HepG2 (cell line): Measurements from ENCODE around the gene CHN2. TPM values are rescaled to one million over a fixed set of nuclear protein-coding genes. Genes with fewer than 3 reads are reported as not detected.

Experiments
- ATAC-seq: fragments of 200-7000 bp; cut with Tn5 transposase; 3 replicates; pipeline ENCODE4 v1.9.1; 2020; ENCODE audit warnings: mild to moderate bottlenecking, moderate library complexity
- BruUV-seq: library from RNA; stranded (reverse); fragments of 400-500 nt; replicated peaks from 2 replicates; lab custom pipeline; 2021; lab: Mats Ljungman, UMichigan
- CTCF ChIA-PET: fragments of 300-600 bp; formaldehyde crosslinking; extraction: SDS; loops from one replicate; lab custom pipeline; 2021; ENCODE audit warnings: low total read pairs, inconsistent platforms, low intra/inter-chr PET ratio; lab: Yijun Ruan, JAX
- POLR2A ChIA-PET: fragments of 350-600 bp; sonication (Branson Sonifier 250); formaldehyde crosslinking; loops from one replicate; lab custom pipeline; 2020; ENCODE audit warnings: antibody characterized with exemption, inconsistent platforms; lab: Yijun Ruan, JAX
- DNase-seq: peaks from one replicate; pipeline ENCODE4 v3.0.0-alpha.2; 2015; ENCODE audit warnings: low spot score
- FAIRE-seq: peaks from 3 replicates; lab custom pipeline; 2011; peaks lifted over from hg19 to GRCh38; lab: Jason Lieb, UNC
- H2AFZ ChIP-seq: one replicate; pipeline ENCODE4 v1.6.1; 2011; ENCODE audit warnings: low read length, inconsistent platforms
- H3K27ac ChIP-seq: fragments of 300-600 bp; 3 replicates; pipeline ENCODE4 v1.8.0; 2011; ENCODE audit warnings: mixed run types, mild to moderate bottlenecking, mixed read lengths, low read length, inconsistent platforms; ENCODE audit not compliant: insufficient read depth; ENCODE audit errors: extremely low read length
- H3K27me3 ChIP-seq, 2 experiments: fragments of 200-600 bp in 1 of 2; 2 replicates in 1 of 2; 3 replicates in 1 of 2; pipeline versions ENCODE4 v1.6.0 to v1.8.0; 2011; ENCODE audit warnings: low read length in 2 of 2, mild to moderate bottlenecking in 2 of 2, moderate library complexity in 2 of 2, inconsistent platforms in 1 of 2; ENCODE audit not compliant: insufficient read depth in 2 of 2, control insufficient read depth in 1 of 2
- H3K36me3 ChIP-seq, 2 experiments: fragments of 200-600 bp in 1 of 2; replicated peaks in 1 of 2; 2 replicates in 1 of 2; 3 replicates in 1 of 2; pipeline versions ENCODE4 v1.5.1 to v1.8.0; 2011; ENCODE audit warnings: low read length in 2 of 2, inconsistent platforms in 1 of 2; ENCODE audit not compliant: insufficient read depth in 2 of 2, control insufficient read depth in 1 of 2
- H3K4me1 ChIP-seq: 2 replicates; pipeline ENCODE4 v1.5.1; 2012; ENCODE audit warnings: low read length, inconsistent platforms; ENCODE audit not compliant: insufficient read depth
- H3K4me2 ChIP-seq: 2 replicates; pipeline ENCODE4 v1.6.0; 2011; ENCODE audit warnings: low read depth, low read length, inconsistent platforms
- H3K4me3 ChIP-seq, 3 experiments: fragments of 200-600 bp in 1 of 3; sonication (generic), shearing (Covaris generic) in 1 of 3; replicated peaks in 1 of 3; 2 replicates each; pipeline ENCODE4 v1.5.1; 2011 to 2016; ENCODE audit warnings: low read length in 3 of 3, inconsistent platforms in 2 of 3, low read depth in 2 of 3, mild to moderate bottlenecking in 2 of 3, control low read depth in 1 of 3, mixed read lengths in 1 of 3; ENCODE audit not compliant: insufficient read depth in 1 of 3
- H3K79me2 ChIP-seq: one replicate; pipeline ENCODE4 v1.6.1; 2011; ENCODE audit warnings: low read length, inconsistent platforms; ENCODE audit not compliant: insufficient read depth
- H3K9ac ChIP-seq: 2 replicates; pipeline ENCODE4 v1.6.0; 2011; ENCODE audit warnings: mild to moderate bottlenecking, low read depth, low read length, inconsistent platforms; ENCODE audit not compliant: insufficient read depth
- H3K9me3 ChIP-seq: 2 replicates; pipeline ENCODE4 v1.5.1; 2012; ENCODE audit warnings: mild to moderate bottlenecking, low read length
- H4K20me1 ChIP-seq: 2 replicates; pipeline ENCODE4 v1.6.0; 2011; ENCODE audit warnings: inconsistent platforms, mild to moderate bottlenecking, low read length, moderate library complexity; ENCODE audit not compliant: insufficient read depth
- ATRX ChIP-seq: sonication (generic); formaldehyde crosslinking; IDR thresholded peaks from 2 replicates; pipeline ENCODE4 v1.4.0; 2020; ENCODE audit warnings: missing genetic modification reagents, borderline replicate concordance
- CSRNP1 ChIP-seq: sonication (generic); formaldehyde crosslinking; IDR thresholded peaks from 2 replicates; pipeline ENCODE4 v1.8.1; 2023; ENCODE audit warnings: mild to moderate bottlenecking, missing genetic modification reagents
- MEIS1 ChIP-seq: sonication (generic); formaldehyde crosslinking; IDR thresholded peaks from 2 replicates; pipeline ENCODE4 v1.9.0; 2021; ENCODE audit warnings: mild to moderate bottlenecking, missing genetic modification reagents, moderate library complexity, borderline replicate concordance
- NR2F1 ChIP-seq, 2 experiments: fragments of 450-650 bp in 1 of 2; formaldehyde crosslinking in 1 of 2; IDR thresholded peaks; 2 replicates each; pipeline versions ENCODE4 v1.5.0 to v1.6.1; 2016 to 2020; ENCODE audit warnings: mild to moderate bottlenecking in 1 of 2, missing compliant biosample characterization in 1 of 2, missing genetic modification reagents in 1 of 2, moderate library complexity in 1 of 2
- SRSF4 ChIP-seq: fragments of 200-400 bp; formaldehyde crosslinking; IDR thresholded peaks from one replicate; pipeline ENCODE4 v1.6.1; 2018; ENCODE audit warnings: mild to moderate bottlenecking, low read depth, low read length, moderate library complexity; ENCODE audit not compliant: poor library complexity, severe bottlenecking
- TSC22D2 ChIP-seq: sonication (generic); formaldehyde crosslinking; IDR thresholded peaks from 2 replicates; pipeline ENCODE4 v1.5.1; 2020; ENCODE audit warnings: missing genetic modification reagents, mild to moderate bottlenecking, borderline replicate concordance
- ZNF234 ChIP-seq: sonication (generic); formaldehyde crosslinking; conservative IDR thresholded peaks from 2 replicates; pipeline ENCODE4 v1.5.1; 2020; ENCODE audit warnings: mild to moderate bottlenecking, missing genetic modification reagents
- ZNF264 ChIP-seq: sonication (generic); formaldehyde crosslinking; IDR thresholded peaks from 2 replicates; pipeline ENCODE4 v1.4.0; 2020; ENCODE audit warnings: missing genetic modification reagents
- ZNF484 ChIP-seq: sonication (generic); formaldehyde crosslinking; IDR thresholded peaks from 2 replicates; pipeline ENCODE4 v1.5.1; 2020; ENCODE audit warnings: mild to moderate bottlenecking, low read depth, missing genetic modification reagents, borderline replicate concordance
- ZNF841 ChIP-seq: sonication (generic); formaldehyde crosslinking; IDR thresholded peaks from 2 replicates; pipeline ENCODE4 v1.8.1; 2023; ENCODE audit warnings: missing genetic modification reagents, borderline replicate concordance
- WGBS: methylation state at CpG from one replicate; pipeline ENCODE4 v1.1.6; 2017; ENCODE audit warnings: low lambda C conversion rate; 5-methylcytosine and 5-hydroxymethylcytosine counted together
- in situ Hi-C: cut with HindIII; loops from 2 replicates; pipeline ENCODE4 v1.10.0; 2017; ENCODE audit warnings: low pct_unique_long_range_greater_than_20kb; ENCODE audit not compliant: extremely low pct_ligation_motif_present
- intact Hi-C: fragments of 100-400 bp; cut with micrococcal nuclease; formaldehyde crosslinking; loops from one replicate; pipeline ENCODE4 v1.10.0; 2022; ENCODE audit not compliant: unreplicated experiment
- polyA plus RNA-seq, 8 experiments: library from polyadenylated mRNA; depleted of rRNA in 3 of 8; stranded (reverse) in 7 of 8; unstranded in 1 of 8; fragments of >200 nt; fragmentation: Illumina TruSeq in 4 of 8; extraction: Trizol in 4 of 8; gene quantifications; 2 replicates each; pipeline versions ENCODE4 v1.2.1 to v1.2.3, GENCODE V29; 2011 to 2016; ENCODE audit warnings: low read depth in 4 of 8, missing spikeins in 1 of 8, mixed read lengths in 1 of 8; ENCODE audit not compliant: insufficient read depth in 1 of 8
- total RNA-seq, 5 experiments: library from RNA; depleted of rRNA; stranded (reverse); fragments of >200 nt; fragmentation: Illumina TruSeq; extraction: Trizol; gene quantifications; 2 replicates each; pipeline ENCODE4 v1.2.3, GENCODE V29; 2016; ENCODE audit warnings: low read depth in 1 of 5

CHN2 gene
- total and polyA plus RNA-seq, 2 of the 13 experiments (the other 11 are each of a cell fraction or from before 2014, with no cell fraction given) = 23.5 to 30.5 TPM

GRCh38 chr7:29410996-29411395 is 216.4 kb downstream of the CHN2 start:
- WGBS = 100% methylated on average over 3 of the region's 3 CpGs
- no TSS peak for BruUV-seq
- ATAC-seq (no peak), FAIRE-seq (no peak), DNase-seq (no peak)
- Histone ChIP-seq H3K36me3 (peaks cover 5% of the 10 kb centered on the region in 2 experiments; a peak in 3 of 5 replicates), H3K9me3 (no peaks in the 10 kb centered on the region), H3K4me3 (no peak overlapping the region), H3K9ac (no peak overlapping the region), H3K27ac (no peak overlapping the region), H3K27me3 (no peaks in the 10 kb centered on the region), H2AFZ (no peak overlapping the region), H3K4me2 (no peak overlapping the region), H4K20me1 (no peaks in the 10 kb centered on the region), H3K79me2 (no peaks in the 10 kb centered on the region), H3K4me1 (peaks cover 40% of the 10 kb centered on the region)
- ChIA-PET POLR2A (interaction anchor here (0.9 to 1.0 kb wide), 2 partner anchors 221 to 264 kb away, joined by 3 read pairs; partner anchors contain the start of gene CPVL), CTCF (no interaction called here)
- TF ChIP-seq ZNF841 (CRISPR knock-in tag) (no peak), ZNF264 (CRISPR knock-in tag) (no peak), MEIS1 (no peak), ZNF484 (CRISPR knock-in tag) (no peak), NR2F1 (CRISPR knock-in tag; IDR thresholded peaks at IDR 0.05) (no peak), CSRNP1 (no peak), ATRX (no peak), TSC22D2 (CRISPR knock-in tag) (no peak), SRSF4 (no peak), ZNF234 (CRISPR knock-in tag) (no peak)
- in situ Hi-C loops (no loop called here), intact Hi-C loops (no loop called here)
